H9 (cell line): ENCODE results near the gene AK8. TPM values are rescaled to one million over a fixed set of nuclear protein-coding genes. Genes with fewer than 3 reads are reported as not detected.

Experiments
- DNase-seq: peaks from one replicate; pipeline ENCODE4 v3.0.0-alpha.2; 2017
- H2AFZ ChIP-seq: one replicate; pipeline ENCODE4 v1.6.1; 2013; ENCODE audit warnings: mild to moderate bottlenecking, low read length, control low read depth, moderate library complexity
- H2AK5ac ChIP-seq: 2 replicates; pipeline ENCODE4 v1.6.1; 2013; ENCODE audit warnings: low read length, control low read depth, mixed read lengths; ENCODE audit not compliant: insufficient read length
- H2BK120ac ChIP-seq: one replicate; pipeline ENCODE4 v1.6.1; 2013; ENCODE audit warnings: low read depth, mild to moderate bottlenecking, low read length, control low read depth, inconsistent platforms; ENCODE audit not compliant: poor library complexity, severe bottlenecking
- H2BK12ac ChIP-seq: 2 replicates; pipeline ENCODE4 v1.6.1; 2013; ENCODE audit warnings: low read length, control low read depth, mixed read lengths, low read depth; ENCODE audit not compliant: insufficient read length
- H2BK15ac ChIP-seq: 2 replicates; pipeline ENCODE4 v1.6.1; 2013; ENCODE audit warnings: low read depth, low read length, control low read depth
- H2BK20ac ChIP-seq: one replicate; pipeline ENCODE4 v1.6.1; 2013; ENCODE audit warnings: low read depth, mild to moderate bottlenecking, low read length, control low read depth, inconsistent platforms; ENCODE audit not compliant: poor library complexity, severe bottlenecking
- H2BK5ac ChIP-seq: 2 replicates; pipeline ENCODE4 v1.6.1; 2013; ENCODE audit warnings: low read length, control low read depth, mixed read lengths; ENCODE audit not compliant: insufficient read length
- H3K14ac ChIP-seq: 2 replicates; pipeline ENCODE4 v1.6.1; 2013; ENCODE audit warnings: low read length, control low read depth; ENCODE audit not compliant: insufficient read depth
- H3K18ac ChIP-seq: 2 replicates; pipeline ENCODE4 v1.6.1; 2013; ENCODE audit warnings: low read depth, mild to moderate bottlenecking, mixed read lengths, low read length, control low read depth; ENCODE audit not compliant: insufficient read length
- H3K23ac ChIP-seq: 2 replicates; pipeline ENCODE4 v1.6.1; 2013; ENCODE audit warnings: low read length, control low read depth, mixed read lengths, low read depth; ENCODE audit not compliant: insufficient read length
- H3K23me2 ChIP-seq: 2 replicates; pipeline ENCODE4 v1.6.1; 2013; ENCODE audit warnings: low read depth, mild to moderate bottlenecking, mixed read lengths, low read length, control low read depth; ENCODE audit not compliant: insufficient read length, poor library complexity, severe bottlenecking
- H3K27ac ChIP-seq: 2 replicates; pipeline ENCODE4 v1.5.1; 2013; ENCODE audit warnings: low read length, control low read depth, mixed read lengths, low read depth; ENCODE audit not compliant: insufficient read length
- H3K27me3 ChIP-seq: 2 replicates; pipeline ENCODE4 v1.6.1; 2013; ENCODE audit warnings: low read length, control low read depth, inconsistent platforms; ENCODE audit not compliant: insufficient read depth
- H3K4ac ChIP-seq: 2 replicates; pipeline ENCODE4 v1.6.1; 2013; ENCODE audit warnings: low read depth, mild to moderate bottlenecking, control low read depth, inconsistent platforms, low read length, moderate library complexity
- H3K4me1 ChIP-seq: 2 replicates; pipeline ENCODE4 v1.6.1; 2013; ENCODE audit warnings: low read length, control low read depth, inconsistent platforms; ENCODE audit not compliant: insufficient read depth
- H3K4me2 ChIP-seq: 2 replicates; pipeline ENCODE4 v1.6.1; 2013; ENCODE audit warnings: low read length, control low read depth, mixed read lengths; ENCODE audit not compliant: insufficient read length, insufficient read depth
- H3K56ac ChIP-seq: 2 replicates; pipeline ENCODE4 v1.6.1; 2013; ENCODE audit warnings: low read depth, mild to moderate bottlenecking, mixed read lengths, low read length, control low read depth; ENCODE audit not compliant: insufficient read length
- H3K79me1 ChIP-seq: 2 replicates; pipeline ENCODE4 v1.6.1; 2013; ENCODE audit warnings: low read depth, mild to moderate bottlenecking, moderate library complexity, low read length, control low read depth, inconsistent platforms; ENCODE audit not compliant: insufficient read depth, poor library complexity, severe bottlenecking
- H3K79me2 ChIP-seq: 2 replicates; pipeline ENCODE4 v1.6.1; 2013; ENCODE audit warnings: low read length, control low read depth, inconsistent platforms; ENCODE audit not compliant: insufficient read depth
- H3K9ac ChIP-seq: 2 replicates; pipeline ENCODE4 v1.6.1; 2013; ENCODE audit warnings: low read length, control low read depth, mixed read lengths; ENCODE audit not compliant: insufficient read length; ENCODE audit errors: extremely low read depth
- H3K9me3 ChIP-seq: one replicate; pipeline ENCODE4 v1.6.1; 2013; ENCODE audit warnings: low read depth, low read length, inconsistent platforms; ENCODE audit not compliant: control insufficient read depth
- H3T11ph ChIP-seq: one replicate; pipeline ENCODE4 v1.6.1; 2013; ENCODE audit warnings: mild to moderate bottlenecking, low read length, control low read depth, inconsistent platforms
- H4K20me1 ChIP-seq: one replicate; pipeline ENCODE4 v1.6.1; 2013; ENCODE audit not compliant: control insufficient read depth, insufficient read length, insufficient read depth
- H4K5ac ChIP-seq: 2 replicates; pipeline ENCODE4 v1.6.1; 2013; ENCODE audit warnings: low read depth, mild to moderate bottlenecking, mixed read lengths, low read length, control low read depth; ENCODE audit not compliant: insufficient read length
- H4K8ac ChIP-seq: replicated peaks from 2 replicates; pipeline ENCODE4 v1.6.1; 2013; ENCODE audit warnings: low read length, control low read depth, mixed read lengths, low read depth; ENCODE audit not compliant: insufficient read length
- H4K91ac ChIP-seq: 2 replicates; pipeline ENCODE4 v1.6.1; 2013; ENCODE audit warnings: low read depth, mild to moderate bottlenecking, moderate library complexity, mixed read lengths, low read length, control low read depth; ENCODE audit not compliant: insufficient read length
- H3K27ac Mint-ChIP-seq, 3 experiments: 2 replicates in 2 of 3; 3 replicates in 1 of 3; pipeline ENCODE4 v1.8.0; 2020 to 2021; ENCODE audit warnings: mixed read lengths in 3 of 3, mild to moderate bottlenecking in 1 of 3, moderate library complexity in 1 of 3
- H3K27me3 Mint-ChIP-seq: 2 replicates; pipeline ENCODE4 v1.8.0; 2021; ENCODE audit warnings: low read depth, mild to moderate bottlenecking, moderate library complexity, mixed read lengths
- H3K36me3 Mint-ChIP-seq, 3 experiments: 2 replicates in 2 of 3; 3 replicates in 1 of 3; pipeline ENCODE4 v1.8.0; 2020 to 2021; ENCODE audit warnings: low read depth in 3 of 3, mixed read lengths in 3 of 3; ENCODE audit not compliant: insufficient read depth in 1 of 3
- H3K4me1 Mint-ChIP-seq, 2 experiments: 2 replicates each; pipeline ENCODE4 v1.8.0; 2020; ENCODE audit warnings: mixed read lengths in 2 of 2
- H3K4me3 Mint-ChIP-seq, 2 experiments: 2 replicates in 1 of 2; 3 replicates in 1 of 2; pipeline ENCODE4 v1.8.0; 2020 to 2021; ENCODE audit warnings: mild to moderate bottlenecking in 2 of 2, mixed read lengths in 2 of 2, moderate library complexity in 1 of 2
- H3K9me3 Mint-ChIP-seq, 2 experiments: 2 replicates in 1 of 2; 3 replicates in 1 of 2; pipeline ENCODE4 v1.8.0; 2020; ENCODE audit warnings: mild to moderate bottlenecking in 2 of 2, mixed read lengths in 2 of 2, moderate library complexity in 1 of 2
- WGBS: extraction: QIAGEN DNeasy Blood & Tissue Kit; methylation state at CpG from one replicate; pipeline ENCODE4 v1.1.7; 2013; ENCODE audit warnings: missing lambda C conversion rate, low lambda C conversion rate, mixed read lengths; ENCODE audit not compliant: insufficient read length; ENCODE audit errors: extremely low coverage; 5-methylcytosine and 5-hydroxymethylcytosine counted together
- total RNA-seq: library from RNA; stranded (reverse); gene quantifications from 2 replicates; pipeline ENCODE4 v1.2.1, GENCODE V29; 2021
- TF ChIP-seq, protein P1 (sequence below): fragments of 200-600 bp; sonication (generic); conservative IDR thresholded peaks from 3 replicates; pipeline ENCODE4 v1.8.0; 2021; ENCODE audit warnings: antibody characterized with exemption, mild to moderate bottlenecking

AK8 gene
- total RNA-seq, 1 experiment from 2014 or later: 0.44 TPM

DNA sequence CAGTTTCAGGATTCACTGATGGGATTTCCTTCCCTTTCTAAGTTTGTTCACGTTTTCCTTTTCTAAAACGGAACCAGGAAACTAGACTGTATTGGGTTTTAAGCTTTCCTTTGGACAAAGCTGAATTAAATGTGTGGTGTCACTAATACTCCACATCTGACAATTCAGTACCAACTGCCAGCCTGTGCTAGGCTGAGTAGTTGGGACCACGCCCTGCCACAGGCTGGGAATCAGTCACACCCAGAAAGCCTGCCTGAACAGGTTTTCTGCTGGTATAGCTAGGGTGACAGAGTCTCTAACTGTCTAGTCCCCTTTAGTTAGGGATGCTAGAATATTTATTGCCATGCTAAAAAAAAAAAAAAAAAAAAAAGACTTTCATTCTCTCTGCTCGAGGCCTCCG is 16.3 kb upstream of the AK8 start:
- no peak overlapping the region for H2AFZ ChIP-seq
- no peak overlapping the region for H2BK20ac ChIP-seq
- no peak overlapping the region for H3K18ac ChIP-seq
- no peak overlapping the region for H3K9ac ChIP-seq
- no peak overlapping the region for H3K27ac Mint-ChIP-seq
- no peak overlapping the region for H2BK12ac ChIP-seq
- H3K36me3 Mint-ChIP-seq: peaks cover 10 to 42% (median 26%) of the 10 kb centered on the region in 3 experiments
- TF ChIP-seq, protein P1, sequence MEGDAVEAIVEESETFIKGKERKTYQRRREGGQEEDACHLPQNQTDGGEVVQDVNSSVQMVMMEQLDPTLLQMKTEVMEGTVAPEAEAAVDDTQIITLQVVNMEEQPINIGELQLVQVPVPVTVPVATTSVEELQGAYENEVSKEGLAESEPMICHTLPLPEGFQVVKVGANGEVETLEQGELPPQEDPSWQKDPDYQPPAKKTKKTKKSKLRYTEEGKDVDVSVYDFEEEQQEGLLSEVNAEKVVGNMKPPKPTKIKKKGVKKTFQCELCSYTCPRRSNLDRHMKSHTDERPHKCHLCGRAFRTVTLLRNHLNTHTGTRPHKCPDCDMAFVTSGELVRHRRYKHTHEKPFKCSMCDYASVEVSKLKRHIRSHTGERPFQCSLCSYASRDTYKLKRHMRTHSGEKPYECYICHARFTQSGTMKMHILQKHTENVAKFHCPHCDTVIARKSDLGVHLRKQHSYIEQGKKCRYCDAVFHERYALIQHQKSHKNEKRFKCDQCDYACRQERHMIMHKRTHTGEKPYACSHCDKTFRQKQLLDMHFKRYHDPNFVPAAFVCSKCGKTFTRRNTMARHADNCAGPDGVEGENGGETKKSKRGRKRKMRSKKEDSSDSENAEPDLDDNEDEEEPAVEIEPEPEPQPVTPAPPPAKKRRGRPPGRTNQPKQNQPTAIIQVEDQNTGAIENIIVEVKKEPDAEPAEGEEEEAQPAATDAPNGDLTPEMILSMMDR: no peak
- H3K4ac ChIP-seq: no peak overlapping the region
- H4K5ac ChIP-seq: no peak overlapping the region
- no peaks in the 10 kb centered on the region for H3K4me1 ChIP-seq
- DNase-seq: no peak
- H3K23me2 ChIP-seq: no peaks in the 10 kb centered on the region
- no peaks in the 10 kb centered on the region for H3K27me3 Mint-ChIP-seq
- H3T11ph ChIP-seq: no peak overlapping the region
- H3K14ac ChIP-seq: no peak overlapping the region
- no peak overlapping the region for H3K4me3 Mint-ChIP-seq
- no peak overlapping the region for H3K56ac ChIP-seq
- H3K23ac ChIP-seq: no peak overlapping the region
- H2BK5ac ChIP-seq: no peak overlapping the region
- H3K79me1 ChIP-seq: no peaks in the 10 kb centered on the region
- WGBS: no CpG with 5 or more reads among the region's 5 CpGs
- peaks cover 3 to 4% of the 10 kb centered on the region in 2 experiments; a peak in 2 of 4 replicates for H3K4me1 Mint-ChIP-seq
- no peak overlapping the region for H2BK120ac ChIP-seq
- no peak overlapping the region for H2BK15ac ChIP-seq
- no peaks in the 10 kb centered on the region for H3K79me2 ChIP-seq
- H3K9me3 Mint-ChIP-seq: no peaks in the 10 kb centered on the region
- no peak overlapping the region for H4K91ac ChIP-seq
- H3K4me2 ChIP-seq: no peak overlapping the region
- no peaks in the 10 kb centered on the region for H3K27me3 ChIP-seq
- no peak overlapping the region for H4K8ac ChIP-seq
- no peaks in the 10 kb centered on the region for H4K20me1 ChIP-seq
- no peak overlapping the region for H2AK5ac ChIP-seq
- H3K27ac ChIP-seq: no peak overlapping the region
- no peaks in the 10 kb centered on the region for H3K9me3 ChIP-seq
